COR-L47 (cell line): ENCODE measurements around the gene KRTAP10-3.
A peak's percentile ranks its signal among the peaks of the same experiment; 100 is the strongest.

ENCODE experiments used
- DNase-seq: peaks from one replicate; lab custom pipeline; 2025; lab: John Stamatoyannopoulos, UW

KRTAP10-3 gene

DNA sequence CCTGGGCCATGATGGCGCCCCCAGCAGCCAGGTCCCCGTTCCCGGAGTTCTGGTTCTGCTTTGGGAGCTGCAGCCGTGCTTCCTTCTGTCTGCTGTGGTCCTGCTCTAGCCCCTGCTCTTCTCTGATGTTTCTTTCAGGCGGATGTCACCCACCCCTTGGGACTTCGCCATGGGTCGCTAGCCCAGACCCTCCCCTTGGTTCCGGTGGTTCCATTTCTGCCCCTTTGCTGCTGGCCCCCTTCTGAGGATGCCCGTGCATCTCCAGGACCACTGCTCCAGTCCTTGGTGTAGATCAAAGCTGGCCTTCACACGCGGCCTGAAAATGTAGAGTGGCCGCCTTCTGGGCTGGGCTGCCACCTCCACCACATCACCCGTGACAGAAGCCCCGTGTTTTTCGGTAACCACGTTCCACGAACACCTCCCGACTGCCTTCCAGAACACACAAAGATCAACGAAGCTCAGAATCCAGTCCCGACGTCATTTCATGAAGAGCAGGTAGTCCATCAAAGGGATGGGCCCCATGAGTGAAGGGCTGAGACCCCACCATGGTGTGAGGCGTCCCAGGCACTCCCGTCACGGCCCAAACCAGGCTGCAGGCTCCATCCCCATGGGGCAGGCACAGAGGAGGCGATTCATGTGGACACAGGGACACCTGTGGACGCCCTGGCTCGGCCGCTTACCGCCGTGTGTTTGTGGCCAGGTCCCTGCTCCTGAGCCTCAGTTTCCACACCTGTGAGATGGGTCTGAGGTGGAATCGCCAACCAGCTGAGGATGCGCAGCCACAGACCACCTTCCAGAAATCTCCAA lies 43.0 kb downstream of the KRTAP10-3 start:
- no peak for DNase-seq

DNA sequence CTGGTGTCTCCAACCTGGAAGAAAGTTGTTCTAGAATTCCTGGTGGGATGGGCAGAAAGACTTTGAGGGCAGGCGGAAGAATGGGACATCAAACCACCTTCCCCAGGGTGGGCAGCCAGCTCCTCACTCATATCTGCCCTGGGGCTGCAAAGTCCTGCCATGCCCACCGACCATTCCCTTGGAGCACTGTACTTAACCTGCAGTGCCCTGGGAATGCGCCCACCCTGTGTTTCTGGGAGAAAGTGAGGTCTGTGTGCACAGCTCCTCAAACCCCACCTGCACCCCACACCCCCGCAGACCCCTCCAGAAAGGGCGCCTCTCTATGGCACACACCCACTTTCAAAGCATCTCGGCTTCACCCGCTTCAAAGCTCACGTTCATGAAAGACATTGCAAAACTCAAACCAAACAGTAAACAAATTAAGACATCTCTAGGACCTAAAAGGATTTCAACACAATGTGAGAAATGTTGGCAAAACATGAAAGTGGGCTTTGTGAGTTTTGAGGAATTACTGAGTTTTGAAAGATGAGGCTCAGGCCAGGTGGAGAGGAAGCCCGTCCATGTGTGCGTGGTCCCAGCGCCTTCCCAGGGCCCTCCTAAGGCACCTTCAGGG lies 43.7 kb downstream of the KRTAP10-3 start:
- no peak for DNase-seq

DNA sequence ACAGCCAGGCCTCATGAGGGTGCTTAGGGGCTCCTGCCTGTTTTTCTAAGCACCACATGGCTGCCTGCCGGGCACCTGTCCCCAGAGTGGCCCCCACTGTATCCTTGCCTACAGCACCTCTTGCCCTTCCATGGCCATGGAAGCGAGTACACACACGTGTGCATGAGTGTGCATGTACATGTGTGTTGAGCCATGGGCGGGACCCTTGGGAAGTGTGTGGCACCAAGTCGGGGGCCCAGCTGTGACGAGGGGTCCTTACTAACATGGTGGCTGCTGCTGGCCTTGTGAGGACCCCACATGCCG lies 44.4 kb downstream of the KRTAP10-3 start:
- no peak for DNase-seq

DNA sequence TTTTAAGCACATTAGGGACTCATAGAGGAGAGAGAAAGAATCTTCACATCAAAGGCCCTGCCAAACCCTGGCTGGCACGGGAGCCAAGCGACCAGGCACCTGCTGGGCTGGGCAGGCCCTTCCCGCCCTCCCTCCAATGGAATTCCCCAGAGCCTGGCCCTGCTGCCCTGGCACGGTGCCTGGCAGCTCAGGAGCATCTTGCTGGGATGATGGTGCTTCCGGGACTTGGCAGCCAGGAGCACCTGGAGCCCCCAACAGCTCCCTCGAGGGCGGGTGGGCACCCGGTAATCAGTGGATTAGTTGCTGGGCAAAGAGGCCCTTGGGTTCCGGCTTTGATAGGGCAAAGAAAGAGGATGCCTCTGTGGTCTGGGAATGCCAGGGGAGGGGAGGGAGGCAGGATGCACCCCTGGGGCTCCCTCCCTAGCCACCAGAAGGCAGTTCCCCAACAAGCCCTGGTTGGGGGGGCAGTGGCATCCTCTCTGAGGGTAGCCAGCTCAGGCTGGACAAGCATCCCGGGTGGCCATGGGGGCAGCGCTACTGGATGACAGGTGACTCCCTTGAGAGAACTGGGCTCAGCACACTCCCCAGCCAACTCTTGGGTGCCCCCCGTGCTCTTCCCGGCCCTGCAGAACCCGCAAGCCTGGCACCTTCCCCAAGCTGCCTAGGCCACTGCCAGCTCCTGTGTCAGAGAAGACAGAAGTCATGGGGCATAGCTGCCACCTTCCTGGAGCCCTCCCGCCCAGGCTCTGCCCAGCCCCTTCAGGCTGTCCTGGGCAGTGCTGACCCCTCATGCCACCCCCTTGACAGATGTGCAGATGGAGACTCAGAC lies 45.0 kb downstream of the KRTAP10-3 start:
- DNase-seq = peak; percentile 91

DNA sequence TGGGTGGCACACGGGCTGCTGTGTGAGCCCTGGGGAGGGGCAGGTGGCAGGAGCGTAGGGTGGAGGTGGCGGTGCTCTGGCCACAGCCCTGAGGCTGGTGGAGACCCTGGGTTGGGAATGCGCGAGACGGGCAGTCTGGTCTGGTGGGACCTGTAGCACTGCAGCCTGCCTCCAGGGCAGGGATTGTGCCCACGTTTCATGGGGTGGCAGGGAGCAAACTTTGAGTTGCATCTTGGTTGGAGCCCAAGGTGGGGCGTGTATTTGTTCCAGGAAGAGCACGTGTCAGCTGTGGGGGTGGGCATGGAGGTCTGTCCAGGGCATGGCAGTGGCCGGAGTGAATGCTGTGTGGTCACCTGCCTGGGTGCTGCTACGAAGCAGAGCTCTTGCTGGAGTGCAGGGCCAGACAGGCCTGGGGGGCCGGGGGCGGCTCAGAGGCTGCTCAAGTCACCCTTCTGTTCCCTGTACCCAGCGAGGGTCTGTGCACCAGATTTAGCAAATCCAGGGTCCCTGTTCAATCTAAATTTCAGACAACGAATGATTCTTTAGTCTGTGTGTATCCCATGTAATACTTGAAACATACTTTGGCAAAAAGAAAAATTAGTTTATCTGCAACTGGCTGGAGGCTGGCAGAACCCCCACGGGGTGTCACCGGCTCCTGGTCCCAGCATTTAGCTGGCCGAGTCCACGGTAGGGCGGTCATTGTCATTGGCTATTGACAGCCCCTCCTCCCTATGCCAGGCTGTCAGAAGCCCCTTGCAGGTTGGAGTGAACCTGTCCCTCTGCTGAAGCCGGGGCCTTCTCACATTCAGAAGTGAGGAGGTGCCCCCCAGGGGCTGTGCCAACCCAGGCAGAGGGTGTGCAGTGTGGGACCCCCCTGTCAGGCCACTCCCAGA lies 45.9 kb downstream of the KRTAP10-3 start:
- no peak for DNase-seq

DNA sequence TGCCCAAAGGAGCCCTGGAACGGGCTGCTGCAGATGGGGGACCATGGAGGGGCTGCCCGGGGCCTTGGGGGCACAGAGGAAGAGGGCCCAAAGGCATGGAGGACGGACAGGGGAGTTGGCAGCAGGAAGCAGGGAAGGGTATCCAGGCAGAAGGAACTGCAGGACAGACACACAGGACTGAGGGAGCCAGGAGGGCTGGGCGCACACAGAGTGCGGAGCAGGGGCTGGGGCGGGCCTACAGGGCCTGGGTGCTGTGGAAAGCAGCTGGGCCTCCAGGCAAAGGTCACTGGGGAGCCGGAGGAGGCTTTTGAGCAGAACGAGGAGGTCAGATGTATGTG lies 46.7 kb downstream of the KRTAP10-3 start:
- DNase-seq = no peak

DNA sequence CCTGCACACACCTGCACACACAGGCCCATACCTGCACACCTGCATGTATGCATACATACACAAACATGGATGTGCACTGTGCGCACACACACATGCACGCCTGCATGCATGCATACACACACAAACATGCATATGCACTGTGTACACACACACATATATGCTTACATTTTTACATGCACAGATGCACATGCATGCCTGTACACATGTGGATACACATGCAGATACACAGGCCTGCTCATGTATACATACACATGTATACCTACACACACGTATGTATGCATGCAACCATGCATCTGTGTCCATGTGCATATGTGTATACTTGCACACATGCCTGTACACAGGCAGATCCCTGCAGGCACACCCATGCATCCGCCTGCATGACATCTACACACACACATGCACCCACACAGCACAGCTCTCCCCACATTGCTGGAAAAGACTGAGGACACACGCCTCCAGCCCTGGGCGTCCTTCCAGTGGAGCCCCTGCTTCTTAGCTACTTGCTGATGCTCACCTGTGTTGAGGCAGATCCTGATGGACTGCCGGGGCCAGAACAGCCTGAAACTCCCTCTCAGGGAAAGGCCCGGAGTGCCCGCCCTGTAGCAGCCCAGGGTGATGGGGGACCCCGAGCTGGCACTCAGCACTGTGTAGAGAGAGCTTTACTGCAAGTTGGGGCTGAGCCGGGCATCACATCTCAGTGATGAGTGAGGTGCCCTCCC lies 47.2 kb downstream of the KRTAP10-3 start:
- DNase-seq = no peak

DNA sequence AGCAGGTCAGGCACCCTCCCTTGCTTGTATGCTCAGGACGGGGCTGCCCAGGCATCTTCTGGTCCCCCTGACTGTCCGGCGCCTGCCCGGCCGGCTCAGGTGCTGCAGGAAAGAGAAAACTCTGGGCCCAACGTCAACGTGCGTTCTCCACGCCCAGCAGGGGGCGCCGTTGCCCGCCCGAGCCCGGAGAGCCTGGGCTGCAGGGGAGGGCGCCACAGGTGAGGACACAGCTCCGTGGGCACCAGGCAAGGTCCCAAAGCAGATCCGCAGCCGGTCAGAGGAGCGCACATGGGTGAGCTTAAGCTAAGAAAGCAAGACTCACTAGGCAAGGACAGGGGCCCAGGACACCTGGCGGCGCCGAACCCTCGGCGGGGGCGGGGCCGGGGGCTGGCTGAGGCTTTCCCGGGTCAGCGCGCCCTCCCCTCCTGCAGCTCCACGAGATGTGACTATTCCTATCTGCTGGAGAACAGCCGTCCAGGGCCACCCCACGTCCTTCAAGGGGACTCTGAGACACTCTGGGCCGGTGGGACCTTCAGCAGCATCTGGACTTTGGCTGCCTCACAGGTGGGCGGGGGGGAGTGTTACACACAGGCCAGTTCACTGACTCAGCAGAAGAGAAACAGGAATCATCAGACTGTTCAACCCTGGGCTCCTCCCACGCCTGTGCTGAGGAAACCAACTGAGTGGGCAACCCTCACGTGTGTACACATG lies 47.9 kb downstream of the KRTAP10-3 start:
- DNase-seq = peak; percentile 63

DNA sequence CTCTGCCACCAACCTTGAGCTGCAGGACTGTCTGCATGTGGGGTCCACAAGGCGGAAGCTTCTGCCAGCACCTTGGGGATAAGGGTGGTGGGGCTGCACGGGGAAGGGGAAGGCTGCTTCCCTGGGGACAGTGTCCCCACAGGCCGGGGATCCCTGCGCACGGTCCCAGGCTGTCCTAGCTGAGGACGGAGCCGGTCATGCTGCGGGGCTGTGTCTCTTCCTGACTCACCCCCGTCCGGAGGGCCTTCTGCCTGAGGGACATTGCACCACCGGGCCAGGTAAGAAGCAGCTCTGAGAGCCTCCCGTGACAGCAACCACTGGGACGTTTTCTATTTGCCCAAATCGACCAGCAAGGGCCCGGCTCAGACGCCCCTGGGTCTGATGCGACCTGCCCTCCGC lies 48.5 kb downstream of the KRTAP10-3 start:
- DNase-seq = no peak

DNA sequence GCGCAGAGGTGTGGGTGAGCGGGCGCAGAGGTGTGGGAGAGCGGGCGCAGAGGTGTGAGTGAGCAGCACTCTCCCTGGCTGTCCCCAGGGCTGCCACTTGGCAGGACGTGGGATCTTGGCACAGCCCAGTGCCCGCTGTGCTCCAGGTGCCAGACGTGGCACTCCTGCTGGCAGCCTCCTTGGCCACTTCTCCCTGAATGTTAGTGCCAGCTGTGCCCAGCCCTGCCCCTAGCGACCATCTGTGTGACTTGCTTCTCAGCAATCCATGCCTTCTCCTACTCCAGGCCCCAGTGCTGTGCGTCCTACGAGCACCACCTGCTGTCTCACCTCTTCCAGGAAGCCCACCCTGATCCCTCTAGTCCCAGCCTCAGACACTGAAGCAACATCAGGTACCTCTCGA lies 49.1 kb downstream of the KRTAP10-3 start:
- peak; percentile 89 for DNase-seq

GRCh38 chr21:44508711-44509445 lies 49.7 kb downstream of the KRTAP10-3 start:
- no peak for DNase-seq

- no peak for DNase-seq
Measured at GRCh38 chr21:44508426-44508710, 50.2 kb downstream of the KRTAP10-3 start.
